ENCODE measurements around the gene TMEM156.

DNA sequence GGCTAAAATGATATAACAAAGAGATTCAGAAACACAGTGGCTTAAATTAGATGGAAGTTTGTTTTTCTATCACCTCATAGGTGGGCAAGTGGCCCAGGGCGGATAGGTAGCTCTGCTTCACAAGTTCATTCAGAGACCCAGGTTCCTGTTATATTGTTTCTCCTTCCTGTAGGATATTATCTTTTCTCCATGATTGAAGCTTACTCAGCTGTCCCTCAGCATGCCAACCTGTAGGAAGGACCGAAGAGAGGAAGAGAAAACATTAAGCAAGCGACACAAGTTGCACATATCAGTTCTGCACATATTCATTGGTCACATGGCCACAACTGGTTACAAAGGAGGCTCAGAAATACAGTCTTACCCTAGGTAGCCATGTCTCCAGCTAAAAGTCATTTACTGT lies 36.7 kb upstream of the TMEM156 start:
- TF ChIP-seq, protein P1, sequence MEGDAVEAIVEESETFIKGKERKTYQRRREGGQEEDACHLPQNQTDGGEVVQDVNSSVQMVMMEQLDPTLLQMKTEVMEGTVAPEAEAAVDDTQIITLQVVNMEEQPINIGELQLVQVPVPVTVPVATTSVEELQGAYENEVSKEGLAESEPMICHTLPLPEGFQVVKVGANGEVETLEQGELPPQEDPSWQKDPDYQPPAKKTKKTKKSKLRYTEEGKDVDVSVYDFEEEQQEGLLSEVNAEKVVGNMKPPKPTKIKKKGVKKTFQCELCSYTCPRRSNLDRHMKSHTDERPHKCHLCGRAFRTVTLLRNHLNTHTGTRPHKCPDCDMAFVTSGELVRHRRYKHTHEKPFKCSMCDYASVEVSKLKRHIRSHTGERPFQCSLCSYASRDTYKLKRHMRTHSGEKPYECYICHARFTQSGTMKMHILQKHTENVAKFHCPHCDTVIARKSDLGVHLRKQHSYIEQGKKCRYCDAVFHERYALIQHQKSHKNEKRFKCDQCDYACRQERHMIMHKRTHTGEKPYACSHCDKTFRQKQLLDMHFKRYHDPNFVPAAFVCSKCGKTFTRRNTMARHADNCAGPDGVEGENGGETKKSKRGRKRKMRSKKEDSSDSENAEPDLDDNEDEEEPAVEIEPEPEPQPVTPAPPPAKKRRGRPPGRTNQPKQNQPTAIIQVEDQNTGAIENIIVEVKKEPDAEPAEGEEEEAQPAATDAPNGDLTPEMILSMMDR (IDR thresholded peaks at IDR 0.05; ENCODE audit: low read depth, low read length) = no peak
- TF ChIP-seq EZH2phosphoT487 (IDR thresholded peaks at IDR 0.05; ENCODE audit: low read depth) = no peak
